ENCODE data around the gene IL1RN. TPM values are rescaled to one million over a fixed set of nuclear protein-coding genes. Genes with fewer than 3 reads are reported as not detected.

IL1RN gene
- total and polyA plus RNA-seq, 2 experiments from 2014 or later, result not detected

GRCh38 chr2:113162869-113163268 is 35.5 kb downstream of the IL1RN start:
- no peaks in the 10 kb centered on the region for H3K9me3 ChIP-seq (ENCODE audit: low read depth)
- H3K4me1 ChIP-seq (ENCODE audit: insufficient read depth), result peaks cover 9% of the 10 kb centered on the region
- no peak for TF ChIP-seq EZH2phosphoT487 (IDR thresholded peaks at IDR 0.05; ENCODE audit: insufficient read depth, low read depth)
- TF ChIP-seq EZH2 (IDR thresholded peaks at IDR 0.05; ENCODE audit: insufficient read depth, poor library complexity, severe bottlenecking), result no peak
- H3K27me3 ChIP-seq (replicated peaks; ENCODE audit: insufficient read depth), result no peaks in the 10 kb centered on the region
- no peak for DNase-seq
- H3K4me3 ChIP-seq, result no peak overlapping the region
- in situ Hi-C loops (cut with MboI), result no loop called here
- no peak overlapping the region for H3K9ac ChIP-seq
- no peaks in the 10 kb centered on the region for H3K36me3 ChIP-seq (ENCODE audit: low read depth)
- no peak overlapping the region for H2AFZ ChIP-seq
- no peaks in the 10 kb centered on the region for H3K79me2 ChIP-seq (ENCODE audit: insufficient read depth)
- no peaks in the 10 kb centered on the region for H4K20me1 ChIP-seq (ENCODE audit: insufficient read depth)
- H3F3A ChIP-seq (ENCODE audit: insufficient read depth), result 0 out of 2 replicates have a peak, but pooled peaks cover 4% of the 10 kb centered on the region
- no peak overlapping the region for H3K27ac ChIP-seq
- no peak overlapping the region for H3K4me2 ChIP-seq (ENCODE audit: unreplicated experiment)
- no peaks in the 10 kb centered on the region for H3K9me2 ChIP-seq (ENCODE audit: insufficient read depth)

- Histone ChIP-seq H3K4me2 (ENCODE audit: unreplicated experiment) (no peak overlapping the region), H3K27ac (no peak overlapping the region), H3K9ac (no peak overlapping the region), H3F3A (ENCODE audit: insufficient read depth) (no peaks in the 10 kb centered on the region), H3K4me3 (no peak overlapping the region), H4K20me1 (ENCODE audit: insufficient read depth) (no peaks in the 10 kb centered on the region), H3K4me1 (ENCODE audit: insufficient read depth) (no peaks in the 10 kb centered on the region), H3K9me2 (ENCODE audit: insufficient read depth) (no peaks in the 10 kb centered on the region), H3K36me3 (ENCODE audit: low read depth) (no peaks in the 10 kb centered on the region), H2AFZ (no peak overlapping the region), H3K9me3 (ENCODE audit: low read depth) (no peaks in the 10 kb centered on the region), H3K27me3 (replicated peaks; ENCODE audit: insufficient read depth) (no peaks in the 10 kb centered on the region), H3K79me2 (ENCODE audit: insufficient read depth) (no peaks in the 10 kb centered on the region)
- DNase-seq, result no peak
- TF ChIP-seq EZH2phosphoT487 (IDR thresholded peaks at IDR 0.05; ENCODE audit: insufficient read depth, low read depth) (no peak), EZH2 (IDR thresholded peaks at IDR 0.05; ENCODE audit: insufficient read depth, poor library complexity, severe bottlenecking) (no peak)
- in situ Hi-C loops (cut with MboI), result no loop called here
- 78 to 82% methylated on average over 11 of the region's 11 CpGs for WGBS, 2 experiments (ENCODE audit: low coverage in 1 of 2, low lambda C conversion rate in 2 of 2, missing lambda C conversion rate in 2 of 2)
Observed at GRCh38 chr2:113164215-113164929, 37.0 kb downstream of the IL1RN start.

DNA sequence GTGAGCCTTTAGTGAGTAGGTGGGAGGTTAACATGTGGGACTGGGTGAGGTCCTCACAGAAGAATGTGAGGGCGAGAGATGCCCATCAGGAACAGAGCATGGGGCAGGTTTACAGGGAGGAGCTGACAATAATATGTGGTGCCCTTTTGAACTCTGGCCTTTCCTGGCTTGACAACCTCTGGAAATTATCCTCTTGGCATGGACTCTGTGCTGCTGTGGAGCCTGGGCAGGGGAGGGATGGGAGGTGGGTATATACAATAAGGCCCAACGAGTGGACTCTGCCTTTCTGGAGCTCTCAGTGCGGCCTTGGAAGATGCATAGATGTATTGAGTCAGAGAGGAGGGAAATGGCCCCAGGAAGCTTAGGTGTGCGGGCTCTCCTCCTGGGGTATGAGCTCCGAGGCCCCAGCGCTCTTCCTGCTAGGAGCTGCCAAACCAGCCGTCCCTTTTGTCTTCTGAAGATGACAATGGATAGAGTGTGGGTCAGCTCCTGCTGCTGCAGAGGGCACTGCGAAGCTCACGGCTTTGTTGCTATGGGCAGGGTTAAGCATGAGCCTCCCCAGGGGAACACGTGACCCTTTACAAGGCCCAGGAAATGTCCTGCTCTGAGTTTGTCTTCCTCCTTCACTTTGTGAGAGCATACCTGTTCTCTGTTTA is 37.7 kb downstream of the IL1RN start:
- H3K4me2 ChIP-seq (ENCODE audit: unreplicated experiment), result no peak overlapping the region
- WGBS, 2 experiments (ENCODE audit: low coverage in 1 of 2, low lambda C conversion rate in 2 of 2, missing lambda C conversion rate in 2 of 2), result 87 to 90% methylated on average over 10 of the region's 10 CpGs
- no peaks in the 10 kb centered on the region for H3K36me3 ChIP-seq (ENCODE audit: low read depth)
- no peaks in the 10 kb centered on the region for H4K20me1 ChIP-seq (ENCODE audit: insufficient read depth)
- no peaks in the 10 kb centered on the region for H3F3A ChIP-seq (ENCODE audit: insufficient read depth)
- no peaks in the 10 kb centered on the region for H3K27me3 ChIP-seq (replicated peaks; ENCODE audit: insufficient read depth)
- no peaks in the 10 kb centered on the region for H3K79me2 ChIP-seq (ENCODE audit: insufficient read depth)
- no peaks in the 10 kb centered on the region for H3K9me3 ChIP-seq (ENCODE audit: low read depth)
- no peak overlapping the region for H2AFZ ChIP-seq
- H3K4me1 ChIP-seq (ENCODE audit: insufficient read depth), result no peaks in the 10 kb centered on the region
- no peaks in the 10 kb centered on the region for H3K9me2 ChIP-seq (ENCODE audit: insufficient read depth)
- no peak overlapping the region for H3K27ac ChIP-seq
- no peak overlapping the region for H3K9ac ChIP-seq
- TF ChIP-seq EZH2 (IDR thresholded peaks at IDR 0.05; ENCODE audit: insufficient read depth, poor library complexity, severe bottlenecking), result no peak
- TF ChIP-seq EZH2phosphoT487 (IDR thresholded peaks at IDR 0.05; ENCODE audit: insufficient read depth, low read depth), result no peak
- DNase-seq, result no peak
- in situ Hi-C loops (cut with MboI), result no loop called here
- no peak overlapping the region for H3K4me3 ChIP-seq

DNA sequence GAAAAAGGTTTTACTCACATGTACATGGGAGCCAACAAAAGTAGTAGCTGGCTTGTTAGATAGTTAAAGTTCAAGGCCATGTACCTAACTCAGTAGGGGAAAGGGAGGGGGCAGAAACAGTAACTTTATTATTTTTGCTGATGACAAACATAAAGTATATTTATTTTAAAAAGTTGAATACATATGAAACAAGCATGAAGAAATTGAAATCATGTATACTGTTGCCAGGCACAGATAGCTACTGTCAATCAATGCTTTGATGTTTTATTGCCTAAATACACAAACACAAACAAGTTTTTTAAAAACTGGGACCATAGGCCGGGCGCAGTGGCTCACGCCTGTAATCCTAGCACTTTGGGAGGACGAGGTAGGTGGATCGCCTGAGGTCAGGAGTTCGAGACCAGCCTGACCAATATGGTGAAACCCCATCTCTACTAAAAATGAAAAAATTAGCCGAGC is 38.8 kb downstream of the IL1RN start:
- Histone ChIP-seq H3F3A (ENCODE audit: insufficient read depth) (no peaks in the 10 kb centered on the region), H3K36me3 (ENCODE audit: low read depth) (no peaks in the 10 kb centered on the region), H3K9ac (no peak overlapping the region), H4K20me1 (ENCODE audit: insufficient read depth) (no peaks in the 10 kb centered on the region), H3K4me2 (ENCODE audit: unreplicated experiment) (no peak overlapping the region), H2AFZ (no peak overlapping the region), H3K9me3 (ENCODE audit: low read depth) (no peaks in the 10 kb centered on the region), H3K79me2 (ENCODE audit: insufficient read depth) (no peaks in the 10 kb centered on the region), H3K27me3 (replicated peaks; ENCODE audit: insufficient read depth) (no peaks in the 10 kb centered on the region), H3K4me3 (no peak overlapping the region), H3K4me1 (ENCODE audit: insufficient read depth) (no peaks in the 10 kb centered on the region), H3K9me2 (ENCODE audit: insufficient read depth) (no peaks in the 10 kb centered on the region), H3K27ac (no peak overlapping the region)
- DNase-seq, result no peak
- 97 to 98% methylated on average over 7 of the region's 7 CpGs for WGBS, 2 experiments (ENCODE audit: low coverage in 1 of 2, low lambda C conversion rate in 2 of 2, missing lambda C conversion rate in 2 of 2)
- TF ChIP-seq EZH2 (IDR thresholded peaks at IDR 0.05; ENCODE audit: insufficient read depth, poor library complexity, severe bottlenecking) (no peak), EZH2phosphoT487 (IDR thresholded peaks at IDR 0.05; ENCODE audit: insufficient read depth, low read depth) (no peak)
- in situ Hi-C loops (cut with MboI), result no loop called here
